Effector memory CD8-positive, alpha-beta T cell (primary cell): ENCODE results near the gene FARP2.

Experiments used
- ATAC-seq: fragments of 150-1000 bp; cut with Tn5 transposase; replicated peaks from 2 replicates; pipeline ENCODE4 v1.10.0; 2021; ENCODE audit warnings: mild to moderate bottlenecking, moderate library complexity
- DNase-seq, 3 experiments: peaks; one replicate each; pipeline ENCODE4 v3.0.0; 2021
- H3K27ac Mint-ChIP-seq, 2 donors: one replicate each; pipeline ENCODE4 v1.8.0; 2022; ENCODE audit warnings: mild to moderate bottlenecking in 2 of 2, mixed read lengths in 2 of 2, moderate library complexity in 2 of 2
- H3K27me3 Mint-ChIP-seq, 2 donors: one replicate each; pipeline ENCODE4 v1.8.0; 2022; ENCODE audit warnings: mixed read lengths in 2 of 2
- H3K36me3 Mint-ChIP-seq: one replicate; pipeline ENCODE4 v1.8.0; 2022; ENCODE audit warnings: mild to moderate bottlenecking, moderate library complexity, mixed read lengths; ENCODE audit not compliant: insufficient read depth
- H3K4me1 Mint-ChIP-seq, 2 donors: one replicate each; pipeline ENCODE4 v1.8.0; 2022; ENCODE audit warnings: low read depth in 2 of 2, mixed read lengths in 2 of 2
- H3K4me3 Mint-ChIP-seq, 2 donors: one replicate each; pipeline ENCODE4 v1.8.0; 2022; ENCODE audit warnings: mild to moderate bottlenecking in 2 of 2, mixed read lengths in 2 of 2, moderate library complexity in 2 of 2
- H3K9me3 Mint-ChIP-seq, 2 donors: one replicate each; pipeline ENCODE4 v1.8.0; 2022; ENCODE audit warnings: mixed read lengths in 2 of 2

Gene FARP2

GRCh38 chr2:241339839-241340630, 16.1 kb upstream of the FARP2 start:
- Mint-ChIP-seq H3K4me1 (peaks cover 9 to 12% of the 10 kb centered on the region in 2 donors), H3K4me3 (no peak overlapping the region), H3K36me3 (peaks cover 72% of the 10 kb centered on the region), H3K27me3 (no peaks in the 10 kb centered on the region), H3K27ac (peak overlapping the region in 1 of 2 donors; percentile 41), H3K9me3 (no peaks in the 10 kb centered on the region)
- ATAC-seq = no peak
- no peak for DNase-seq

- DNase-seq (no peak), ATAC-seq (no peak)
- Mint-ChIP-seq H3K4me1 (peaks cover 9 to 12% of the 10 kb centered on the region in 2 donors), H3K27ac (no peak overlapping the region), H3K9me3 (no peaks in the 10 kb centered on the region), H3K36me3 (peaks cover 78% of the 10 kb centered on the region), H3K4me3 (no peak overlapping the region), H3K27me3 (no peaks in the 10 kb centered on the region)
These were observed 15.4 kb upstream of the FARP2 start for GRCh38 chr2:241340631-241341163.

- Mint-ChIP-seq H3K36me3 (peaks cover 87% of the 10 kb centered on the region), H3K4me3 (no peak overlapping the region), H3K9me3 (no peaks in the 10 kb centered on the region), H3K4me1 (peaks cover 6 to 11% of the 10 kb centered on the region in 2 donors), H3K27me3 (no peaks in the 10 kb centered on the region), H3K27ac (peak overlapping the region; percentile 23 to 38)
- DNase-seq (no peak), ATAC-seq (no peak)
These were observed 11.0 kb upstream of the FARP2 start for GRCh38 chr2:241344925-241345651.

GRCh38 chr2:241349941-241350340, 6.1 kb upstream of the FARP2 start:
- DNase-seq (no peak), ATAC-seq (no peak)
- Mint-ChIP-seq H3K4me1 (peaks cover 0 to 2% of the 10 kb centered on the region in 2 donors), H3K27me3 (no peaks in the 10 kb centered on the region), H3K4me3 (no peak overlapping the region), H3K9me3 (no peaks in the 10 kb centered on the region), H3K27ac (no peak overlapping the region), H3K36me3 (peaks cover 83% of the 10 kb centered on the region)

GRCh38 chr2:241350530-241350877, 5.6 kb upstream of the FARP2 start:
- H3K36me3 Mint-ChIP-seq = peaks cover 81% of the 10 kb centered on the region
- H3K9me3 Mint-ChIP-seq = no peaks in the 10 kb centered on the region
- H3K4me1 Mint-ChIP-seq = peaks cover 0 to 4% of the 10 kb centered on the region in 2 donors
- ATAC-seq (no peak), DNase-seq (no peak)
- H3K4me3 Mint-ChIP-seq = no peak overlapping the region
- no peaks in the 10 kb centered on the region for H3K27me3 Mint-ChIP-seq
- H3K27ac Mint-ChIP-seq = peak overlapping the region in 1 of 2 donors; percentile 5

- H3K36me3 Mint-ChIP-seq = peaks cover 76% of the 10 kb centered on the region
These were observed 5.0 kb upstream of the FARP2 start for GRCh38 chr2:241350878-241351639.

GRCh38 chr2:241351640-241352031, 4.4 kb upstream of the FARP2 start:
- Mint-ChIP-seq H3K9me3 (no peaks in the 10 kb centered on the region), H3K27me3 (no peaks in the 10 kb centered on the region), H3K27ac (peak overlapping the region in 1 of 2 donors; percentile 5), H3K36me3 (peaks cover 70% of the 10 kb centered on the region), H3K4me1 (peaks cover 0 to 4% of the 10 kb centered on the region in 2 donors), H3K4me3 (no peak overlapping the region)
- DNase-seq (no peak), ATAC-seq (no peak)

More at GRCh38 chr2:241350878-241351639, 5.0 kb upstream of the FARP2 start:
- no peak for ATAC-seq
- Mint-ChIP-seq H3K9me3 (no peaks in the 10 kb centered on the region), H3K27me3 (no peaks in the 10 kb centered on the region), H3K4me3 (no peak overlapping the region), H3K27ac (peak overlapping the region in 1 of 2 donors; percentile 5), H3K4me1 (peaks cover 0 to 4% of the 10 kb centered on the region in 2 donors)
- no peak for DNase-seq

GRCh38 chr2:241352227-241352626, 3.9 kb upstream of the FARP2 start:
- no peak for DNase-seq
- H3K36me3 Mint-ChIP-seq = peaks cover 64% of the 10 kb centered on the region
- H3K27ac Mint-ChIP-seq = no peak overlapping the region
- ATAC-seq = no peak
- H3K4me1 Mint-ChIP-seq = peaks cover 3 to 8% of the 10 kb centered on the region in 2 donors
- H3K9me3 Mint-ChIP-seq = no peaks in the 10 kb centered on the region
- no peak overlapping the region for H3K4me3 Mint-ChIP-seq
- H3K27me3 Mint-ChIP-seq = no peaks in the 10 kb centered on the region

GRCh38 chr2:241354668-241355658, 1.1 kb upstream of the FARP2 start:
- H3K36me3 Mint-ChIP-seq = peaks cover 38% of the 10 kb centered on the region
- peak overlapping the region in 1 of 2 donors; percentile 33 for H3K4me3 Mint-ChIP-seq
- DNase-seq = peak; percentile 48 to 61 (median 51)
- no peak for ATAC-seq
- H3K4me1 Mint-ChIP-seq = peaks cover 10 to 18% of the 10 kb centered on the region in 2 donors
- H3K27ac Mint-ChIP-seq = peak overlapping the region; percentile 27 to 62
- H3K9me3 Mint-ChIP-seq = no peaks in the 10 kb centered on the region
- no peaks in the 10 kb centered on the region for H3K27me3 Mint-ChIP-seq

GRCh38 chr2:241356871-241357260, 781 bp downstream of the FARP2 start:
- Mint-ChIP-seq H3K9me3 (no peaks in the 10 kb centered on the region), H3K4me1 (peaks cover 12 to 19% of the 10 kb centered on the region in 2 donors), H3K4me3 (peak overlapping the region; percentile 67 to 69), H3K27ac (peak overlapping the region in 1 of 2 donors; percentile 58), H3K27me3 (no peaks in the 10 kb centered on the region), H3K36me3 (peaks cover 26% of the 10 kb centered on the region)
- DNase-seq (no peak), ATAC-seq (no peak)

GRCh38 chr2:241357531-241357930, 1.4 kb downstream of the FARP2 start:
- peaks cover 12 to 19% of the 10 kb centered on the region in 2 donors for H3K4me1 Mint-ChIP-seq
- no peak overlapping the region for H3K27ac Mint-ChIP-seq
- peaks cover 20% of the 10 kb centered on the region for H3K36me3 Mint-ChIP-seq
- ATAC-seq (no peak), DNase-seq (no peak)
- H3K4me3 Mint-ChIP-seq = peak overlapping the region; percentile 67 to 69
- H3K27me3 Mint-ChIP-seq = no peaks in the 10 kb centered on the region
- no peaks in the 10 kb centered on the region for H3K9me3 Mint-ChIP-seq

- H3K27ac Mint-ChIP-seq = no peak overlapping the region
- ATAC-seq (no peak), DNase-seq (no peak)
- no peak overlapping the region for H3K4me3 Mint-ChIP-seq
- H3K27me3 Mint-ChIP-seq = no peaks in the 10 kb centered on the region
- peaks cover 19% of the 10 kb centered on the region for H3K36me3 Mint-ChIP-seq
- peaks cover 16 to 19% of the 10 kb centered on the region in 2 donors for H3K4me1 Mint-ChIP-seq
- H3K9me3 Mint-ChIP-seq = no peaks in the 10 kb centered on the region
These were observed 2.4 kb downstream of the FARP2 start for GRCh38 chr2:241358470-241358869.
